GM23248 (cell line): ENCODE measurements around the gene PDLIM3. TPM values are rescaled to one million over a fixed set of nuclear protein-coding genes. Genes with fewer than 3 reads are reported as not detected.

Experiments
- DNase-seq: peaks from one replicate; pipeline ENCODE4 v3.0.0-alpha.2; 2015
- H2AFZ ChIP-seq: fragments of 200-600 bp; sonication (generic); 2 replicates; pipeline ENCODE4 v1.6.1; 2016; ENCODE audit warnings: antibody characterized with exemption
- H3F3A ChIP-seq: fragments of 200-600 bp; sonication (generic); 2 replicates; pipeline ENCODE4 v1.6.1; 2016; ENCODE audit warnings: mild to moderate bottlenecking, antibody characterized with exemption, mixed run types; ENCODE audit not compliant: insufficient read depth
- H3K27ac ChIP-seq: fragments of 200-600 bp; sonication (generic); 2 replicates; pipeline ENCODE4 v1.5.1; 2016; ENCODE audit warnings: mild to moderate bottlenecking
- H3K27me3 ChIP-seq: fragments of 200-600 bp; sonication (generic); replicated peaks from 2 replicates; pipeline ENCODE4 v1.6.1; 2016; ENCODE audit warnings: mild to moderate bottlenecking; ENCODE audit not compliant: insufficient read depth
- H3K36me3 ChIP-seq: fragments of 200-600 bp; sonication (generic); 2 replicates; pipeline ENCODE4 v1.6.1; 2016; ENCODE audit warnings: low read depth, mild to moderate bottlenecking
- H3K4me1 ChIP-seq: fragments of 200-600 bp; sonication (generic); 2 replicates; pipeline ENCODE4 v1.6.1; 2016; ENCODE audit warnings: mild to moderate bottlenecking; ENCODE audit not compliant: insufficient read depth
- H3K4me2 ChIP-seq: fragments of 200-600 bp; sonication (generic); one replicate; pipeline ENCODE4 v1.6.1; 2016; ENCODE audit warnings: mild to moderate bottlenecking; ENCODE audit not compliant: unreplicated experiment
- H3K4me3 ChIP-seq: fragments of 200-600 bp; sonication (generic); 2 replicates; pipeline ENCODE4 v1.5.1; 2016; ENCODE audit warnings: mild to moderate bottlenecking
- H3K79me2 ChIP-seq: fragments of 200-600 bp; sonication (generic); 2 replicates; pipeline ENCODE4 v1.6.1; 2016; ENCODE audit warnings: mild to moderate bottlenecking; ENCODE audit not compliant: insufficient read depth
- H3K9ac ChIP-seq: fragments of 200-600 bp; sonication (generic); 2 replicates; pipeline ENCODE4 v1.6.1; 2016; ENCODE audit warnings: mild to moderate bottlenecking
- H3K9me2 ChIP-seq: fragments of 200-600 bp; sonication (generic); 2 replicates; pipeline ENCODE4 v1.6.1; 2016; ENCODE audit warnings: mixed run types, mild to moderate bottlenecking, moderate library complexity; ENCODE audit not compliant: insufficient read depth
- H3K9me3 ChIP-seq: fragments of 200-600 bp; sonication (generic); one replicate; pipeline ENCODE4 v1.6.1; 2017; ENCODE audit warnings: low read depth
- H4K20me1 ChIP-seq: fragments of 200-600 bp; sonication (generic); 2 replicates; pipeline ENCODE4 v1.6.0; 2016; ENCODE audit not compliant: insufficient read depth
- EZH2 ChIP-seq: fragments of 200-600 bp; sonication (generic); IDR thresholded peaks from 2 replicates; pipeline ENCODE4 v1.6.1; 2018; ENCODE audit warnings: antibody characterized with exemption, mild to moderate bottlenecking; ENCODE audit not compliant: insufficient read depth, poor library complexity, severe bottlenecking
- EZH2phosphoT487 ChIP-seq: fragments of 200-600 bp; sonication (generic); IDR thresholded peaks from 2 replicates; pipeline ENCODE4 v1.6.1; 2018; ENCODE audit warnings: antibody characterized with exemption, moderate library complexity, mild to moderate bottlenecking, low read depth; ENCODE audit not compliant: insufficient read depth
- WGBS, 2 experiments: methylation state at CpG; one replicate each; pipeline ENCODE4 v1.1.6; 2015 to 2017; ENCODE audit warnings: low lambda C conversion rate in 2 of 2, low coverage in 1 of 2; ENCODE audit errors: missing lambda C conversion rate in 2 of 2; 5-methylcytosine and 5-hydroxymethylcytosine counted together
- in situ Hi-C: fragments of 300-500 bp; cut with MboI; formaldehyde crosslinking; loops from 2 replicates; pipeline ENCODE4 v1.15.0; 2020
- polyA plus RNA-seq: library from polyadenylated mRNA; unstranded; fragments of >200 nt; fragmentation: Nextera tagmentation; extraction: Ambion mirVana; gene quantifications from 2 replicates; pipeline ENCODE4 v1.2.1, GENCODE V29; 2016
- total RNA-seq: library from RNA; depleted of rRNA; stranded (reverse); fragments of >200 nt; shearing (Covaris generic); gene quantifications from 2 replicates; pipeline ENCODE4 v1.2.3, GENCODE V29; 2014

Gene PDLIM3
- total and polyA plus RNA-seq, 2 experiments from 2014 or later = 0.69 TPM; not detected in 1

GRCh38 chr4:185548587-185548986 lies 13.3 kb upstream of the PDLIM3 start:
- no peaks in the 10 kb centered on the region for H3K9me3 ChIP-seq
- H4K20me1 ChIP-seq = no peaks in the 10 kb centered on the region

DNA sequence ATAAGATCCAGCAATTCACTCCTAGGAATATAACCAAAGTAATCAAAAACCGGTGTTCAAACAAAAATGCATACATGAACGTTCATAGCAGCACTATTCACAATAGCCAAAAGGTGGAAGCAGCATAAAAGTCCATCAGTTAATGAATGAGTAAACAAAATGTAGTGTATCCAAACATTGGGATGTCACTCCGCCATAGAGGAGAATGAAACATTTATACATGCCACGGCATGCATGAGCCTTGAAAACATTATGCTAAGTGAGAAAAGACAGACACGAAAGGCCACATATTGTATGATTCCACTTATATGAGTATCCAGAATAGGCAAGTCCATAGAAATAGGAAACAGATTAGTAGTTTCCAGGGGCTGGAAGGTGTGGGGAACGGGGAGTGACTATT lies 11.0 kb upstream of the PDLIM3 start:
- in situ Hi-C loops = no loop called here
- 45 to 60% methylated on average over 6 of the region's 6 CpGs for WGBS, 2 experiments
- Histone ChIP-seq H2AFZ (no peak overlapping the region), H3K79me2 (no peaks in the 10 kb centered on the region), H3F3A (no peaks in the 10 kb centered on the region), H3K9ac (no peak overlapping the region), H3K36me3 (no peaks in the 10 kb centered on the region), H3K4me3 (no peak overlapping the region), H3K4me1 (no peaks in the 10 kb centered on the region), H4K20me1 (no peaks in the 10 kb centered on the region), H3K27ac (no peak overlapping the region), H3K9me2 (no peaks in the 10 kb centered on the region), H3K27me3 (0 out of 2 replicates have a peak, but pooled peaks cover 12% of the 10 kb centered on the region), H3K4me2 (no peak overlapping the region), H3K9me3 (no peaks in the 10 kb centered on the region)
- DNase-seq = no peak
- no peak for TF ChIP-seq EZH2phosphoT487
- TF ChIP-seq EZH2 = no peak

More at GRCh38 chr4:185548587-185548986, 13.3 kb upstream of the PDLIM3 start:
- in situ Hi-C loops = no loop called here
- Histone ChIP-seq H3F3A (no peaks in the 10 kb centered on the region), H3K4me1 (no peaks in the 10 kb centered on the region), H3K4me2 (no peak overlapping the region), H2AFZ (no peak overlapping the region), H3K79me2 (no peaks in the 10 kb centered on the region), H3K4me3 (no peak overlapping the region), H3K27ac (no peak overlapping the region), H3K36me3 (no peaks in the 10 kb centered on the region), H3K27me3 (0 out of 2 replicates have a peak, but pooled peaks cover 9% of the 10 kb centered on the region), H3K9ac (no peak overlapping the region), H3K9me2 (no peaks in the 10 kb centered on the region)
- TF ChIP-seq EZH2phosphoT487 = no peak
- TF ChIP-seq EZH2 = no peak
- 53 to 60% methylated on average over 1 of the region's 1 CpG for WGBS, 2 experiments
- DNase-seq = no peak

DNA sequence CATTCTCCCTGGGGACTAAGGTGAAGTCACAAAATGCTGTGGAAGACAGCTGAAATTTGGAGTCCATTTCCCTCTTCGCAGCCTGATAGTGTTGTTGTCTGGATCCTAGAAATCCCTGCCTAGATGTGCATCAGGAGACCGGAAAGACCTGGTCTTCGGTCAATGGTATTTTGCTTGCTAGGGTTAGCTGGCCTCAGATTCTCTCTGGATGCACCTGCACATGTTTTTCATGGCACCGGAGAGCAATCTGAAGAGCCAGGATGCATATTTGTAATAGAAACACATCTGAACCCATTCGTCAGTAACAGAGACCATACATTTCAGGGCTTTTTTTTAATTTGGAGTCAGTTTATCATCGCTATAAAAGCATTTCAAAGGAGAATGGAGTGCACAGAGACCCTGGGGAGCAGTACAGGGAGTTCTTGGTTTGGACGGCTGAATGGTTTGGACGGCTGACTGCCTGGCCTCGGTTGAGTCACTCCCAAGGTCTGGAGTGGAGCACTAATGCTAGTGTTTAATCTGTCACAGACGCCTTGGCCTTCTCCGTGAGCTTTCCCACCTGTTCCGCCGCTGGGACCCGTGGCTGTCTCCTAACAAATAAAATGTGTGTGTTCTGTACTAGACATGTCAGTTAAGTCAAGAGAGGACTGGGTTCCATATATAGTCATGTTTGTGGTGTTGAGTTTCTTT lies 7.5 kb upstream of the PDLIM3 start:
- no peak overlapping the region for H3K27ac ChIP-seq
- H3K9ac ChIP-seq = no peak overlapping the region
- no peaks in the 10 kb centered on the region for H3K4me1 ChIP-seq
- H2AFZ ChIP-seq = no peak overlapping the region
- no peaks in the 10 kb centered on the region for H3K36me3 ChIP-seq
- TF ChIP-seq EZH2phosphoT487 (no peak), EZH2 (no peak)
- no peaks in the 10 kb centered on the region for H4K20me1 ChIP-seq
- H3F3A ChIP-seq = no peaks in the 10 kb centered on the region
- H3K4me2 ChIP-seq = no peak overlapping the region
- H3K9me2 ChIP-seq = no peaks in the 10 kb centered on the region
- H3K27me3 ChIP-seq = peaks cover 44% of the 10 kb centered on the region; the same call in 1 of the 2 replicates
- no peaks in the 10 kb centered on the region for H3K9me3 ChIP-seq
- in situ Hi-C loops = no loop called here
- 26 to 28% methylated on average over 14 of the region's 14 CpGs for WGBS, 2 experiments
- no peaks in the 10 kb centered on the region for H3K79me2 ChIP-seq
- no peak overlapping the region for H3K4me3 ChIP-seq
- DNase-seq = no peak

GRCh38 chr4:185541251-185541727 lies 6.0 kb upstream of the PDLIM3 start:
- no peaks in the 10 kb centered on the region for H3K9me2 ChIP-seq
- H3K4me1 ChIP-seq = no peaks in the 10 kb centered on the region
- no peaks in the 10 kb centered on the region for H3K36me3 ChIP-seq
- peaks cover 49% of the 10 kb centered on the region for H3K27me3 ChIP-seq
- H3K9ac ChIP-seq = no peak overlapping the region
- no peaks in the 10 kb centered on the region for H3F3A ChIP-seq
- no peaks in the 10 kb centered on the region for H4K20me1 ChIP-seq
- DNase-seq = no peak
- in situ Hi-C loops = no loop called here
- TF ChIP-seq EZH2phosphoT487 = no peak
- no peak for TF ChIP-seq EZH2
- no peak overlapping the region for H3K27ac ChIP-seq
- no peak overlapping the region for H3K4me2 ChIP-seq
- no peak overlapping the region for H3K4me3 ChIP-seq
- WGBS, 2 experiments = 53 to 55% methylated on average over 10 of the region's 10 CpGs
- H3K9me3 ChIP-seq = no peaks in the 10 kb centered on the region
- no peaks in the 10 kb centered on the region for H3K79me2 ChIP-seq
- no peak overlapping the region for H2AFZ ChIP-seq
